Peyer's patch (tissue), 4 donors: ENCODE measurements around the gene AHDC1. TPM values are rescaled to one million over a fixed set of nuclear protein-coding genes. Genes with fewer than 3 reads are reported as not detected.
A peak's percentile ranks its signal among the peaks of the same experiment; 100 is the strongest.

Experiments used
- DNase-seq, 3 donors: peaks; one replicate each; pipeline ENCODE4 v3.0.0-alpha.2; 2017 to 2019
- H3K27ac ChIP-seq, 4 donors: fragments of 200-600 bp; sonication (generic); one replicate each; pipeline ENCODE4 v1.5.1; 2016 to 2019
- H3K27me3 ChIP-seq, 2 donors: fragments of 200-600 bp; sonication (generic); one replicate each; pipeline ENCODE4 v1.5.1; 2019
- H3K36me3 ChIP-seq, 3 donors: fragments of 200-600 bp; sonication (generic); one replicate each; pipeline ENCODE4 v1.5.1; 2016 to 2019
- H3K4me1 ChIP-seq, 4 donors: fragments of 200-600 bp; sonication (generic); one replicate each; pipeline ENCODE4 v1.5.1; 2016 to 2019
- H3K4me3 ChIP-seq, 4 donors: fragments of 200-600 bp; sonication (generic); 1 replicate in 3 of 4; 2 replicates in 1 of 4; pipeline ENCODE4 v1.5.1; 2016 to 2019; ENCODE audit warnings: mild to moderate bottlenecking in 1 of 4
- H3K9me3 ChIP-seq, 4 donors: fragments of 200-600 bp; sonication (generic); one replicate each; pipeline ENCODE4 v1.5.1; 2016 to 2019; ENCODE audit warnings: mild to moderate bottlenecking in 1 of 4
- POLR2A ChIP-seq, 2 donors: fragments of 450-650 bp; IDR thresholded peaks; one replicate each; pipeline ENCODE4 v1.5.1; 2017; ENCODE audit warnings: antibody characterized with exemption in 2 of 2, mild to moderate bottlenecking in 2 of 2, moderate library complexity in 2 of 2
- total RNA-seq, 4 donors: library from RNA; depleted of rRNA; stranded (reverse); fragments of >200 nt; gene quantifications; one replicate each; pipeline ENCODE4 v1.1.0, GENCODE V29; 2016
- TF ChIP-seq, protein P1 (sequence below), 6 experiments: fragments of 450-650 bp in 4 of 6; fragments of 200-600 bp in 2 of 6; sonication (generic) in 1 of 6; IDR thresholded peaks; one replicate each; pipeline ENCODE4 v1.5.1; 2017 to 2019; ENCODE audit warnings: antibody characterized with exemption in 6 of 6, mild to moderate bottlenecking in 3 of 6, moderate library complexity in 1 of 6

Gene AHDC1
- total RNA-seq, 4 donors from 2014 or later: 7.0 to 21.5 (median 12.0) TPM

DNA sequence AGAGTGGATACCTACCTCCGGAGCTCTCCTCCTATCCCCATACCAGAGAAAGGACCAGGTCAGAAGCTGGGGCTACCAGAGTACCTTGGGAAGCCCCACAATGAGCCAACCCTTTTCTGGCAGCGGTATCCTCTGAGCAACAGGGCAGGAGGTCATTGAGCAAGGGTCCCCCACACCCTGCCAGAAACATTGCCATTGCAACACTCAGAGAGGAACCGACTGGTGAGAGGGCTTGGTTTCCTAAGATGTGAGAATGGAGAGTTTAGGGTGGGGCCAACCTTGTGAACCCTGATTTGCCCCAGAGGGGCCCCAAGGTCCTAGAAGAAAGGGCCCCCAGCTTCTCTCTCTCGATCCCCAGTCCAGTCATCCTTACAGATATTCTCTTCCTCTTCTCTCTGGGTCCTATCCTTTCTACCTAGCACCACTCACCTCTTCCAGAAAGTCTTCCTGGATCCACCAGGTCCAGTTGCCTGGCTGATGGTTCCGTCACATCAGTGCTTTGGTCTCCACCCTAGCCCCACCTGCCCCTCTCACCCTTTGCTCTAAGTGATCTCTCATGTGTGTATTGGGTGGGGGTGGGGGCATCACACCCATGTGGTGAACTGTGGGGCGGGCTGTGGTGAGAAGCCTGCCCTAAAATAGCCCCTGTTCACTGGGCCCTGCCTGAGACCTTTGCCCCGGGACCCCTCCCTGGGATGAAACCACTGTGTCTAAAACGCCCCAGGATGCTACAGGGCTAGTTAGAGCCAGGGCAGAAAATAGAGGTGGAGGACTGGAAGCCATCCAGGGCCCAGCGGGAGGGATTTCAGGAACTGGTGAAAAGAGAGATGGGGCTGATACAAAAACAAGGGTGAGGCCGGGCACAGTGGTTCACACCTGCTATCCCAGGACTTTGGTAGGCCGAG lies 22.3 kb upstream of the AHDC1 start:
- H3K9me3 ChIP-seq: no peaks in the 10 kb centered on the region
- H3K36me3 ChIP-seq: no peaks in the 10 kb centered on the region
- DNase-seq: no peak
- peak overlapping the region in 2 of 4 donors; percentile 32 to 38 for H3K27ac ChIP-seq
- H3K4me3 ChIP-seq: no peak overlapping the region
- no peak for TF ChIP-seq POLR2A (IDR thresholded peaks at IDR 0.05)
- TF ChIP-seq, protein P1, sequence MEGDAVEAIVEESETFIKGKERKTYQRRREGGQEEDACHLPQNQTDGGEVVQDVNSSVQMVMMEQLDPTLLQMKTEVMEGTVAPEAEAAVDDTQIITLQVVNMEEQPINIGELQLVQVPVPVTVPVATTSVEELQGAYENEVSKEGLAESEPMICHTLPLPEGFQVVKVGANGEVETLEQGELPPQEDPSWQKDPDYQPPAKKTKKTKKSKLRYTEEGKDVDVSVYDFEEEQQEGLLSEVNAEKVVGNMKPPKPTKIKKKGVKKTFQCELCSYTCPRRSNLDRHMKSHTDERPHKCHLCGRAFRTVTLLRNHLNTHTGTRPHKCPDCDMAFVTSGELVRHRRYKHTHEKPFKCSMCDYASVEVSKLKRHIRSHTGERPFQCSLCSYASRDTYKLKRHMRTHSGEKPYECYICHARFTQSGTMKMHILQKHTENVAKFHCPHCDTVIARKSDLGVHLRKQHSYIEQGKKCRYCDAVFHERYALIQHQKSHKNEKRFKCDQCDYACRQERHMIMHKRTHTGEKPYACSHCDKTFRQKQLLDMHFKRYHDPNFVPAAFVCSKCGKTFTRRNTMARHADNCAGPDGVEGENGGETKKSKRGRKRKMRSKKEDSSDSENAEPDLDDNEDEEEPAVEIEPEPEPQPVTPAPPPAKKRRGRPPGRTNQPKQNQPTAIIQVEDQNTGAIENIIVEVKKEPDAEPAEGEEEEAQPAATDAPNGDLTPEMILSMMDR (IDR thresholded peaks at IDR 0.05): no peak
- peaks cover 0 to 19% (median 8%) of the 10 kb centered on the region in 4 donors for H3K4me1 ChIP-seq
- no peaks in the 10 kb centered on the region for H3K27me3 ChIP-seq

DNA sequence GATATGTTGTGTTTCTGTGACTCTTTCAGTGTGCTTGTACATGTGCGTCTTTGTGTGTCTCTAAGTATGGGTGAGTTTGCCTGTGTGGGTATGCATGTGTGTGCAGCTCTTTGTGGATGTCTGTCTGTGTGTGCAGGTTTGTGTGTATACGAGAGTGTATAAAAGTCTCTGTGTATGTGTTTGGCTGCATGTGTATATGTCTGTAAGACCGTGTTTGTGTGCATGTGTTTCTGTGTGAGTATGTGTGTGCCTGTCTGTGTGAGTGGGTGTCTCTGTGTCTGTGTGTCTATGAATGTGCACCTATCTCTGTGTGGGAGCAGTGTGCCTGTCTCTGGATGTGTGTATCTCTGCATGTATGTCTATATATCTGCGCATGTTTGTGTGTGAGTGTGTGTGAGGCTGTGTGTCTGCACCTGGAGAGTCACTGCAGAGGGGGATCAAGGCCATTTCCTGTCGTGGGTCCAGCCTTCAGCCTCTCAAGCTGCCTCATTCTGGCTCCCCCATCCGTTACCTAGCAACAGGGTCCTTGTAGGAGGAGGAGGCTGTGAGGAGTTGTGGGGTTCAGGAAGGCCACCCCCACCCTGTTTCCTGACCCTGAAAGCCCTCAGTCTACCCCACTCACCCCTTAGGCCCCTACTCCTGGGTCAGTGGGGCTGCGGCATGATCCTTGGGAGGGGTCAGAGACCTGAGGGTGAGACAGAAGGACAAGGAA lies 20.7 kb upstream of the AHDC1 start:
- Histone ChIP-seq H3K27me3 (no peaks in the 10 kb centered on the region), H3K4me1 (peaks cover 0 to 6% (median 3%) of the 10 kb centered on the region in 4 donors), H3K27ac (peak overlapping the region in 1 of 4 donors; percentile 38), H3K4me3 (no peak overlapping the region), H3K9me3 (no peaks in the 10 kb centered on the region), H3K36me3 (no peaks in the 10 kb centered on the region)
- no peak for DNase-seq
- TF ChIP-seq, protein P1 (IDR thresholded peaks at IDR 0.05): no peak

DNA sequence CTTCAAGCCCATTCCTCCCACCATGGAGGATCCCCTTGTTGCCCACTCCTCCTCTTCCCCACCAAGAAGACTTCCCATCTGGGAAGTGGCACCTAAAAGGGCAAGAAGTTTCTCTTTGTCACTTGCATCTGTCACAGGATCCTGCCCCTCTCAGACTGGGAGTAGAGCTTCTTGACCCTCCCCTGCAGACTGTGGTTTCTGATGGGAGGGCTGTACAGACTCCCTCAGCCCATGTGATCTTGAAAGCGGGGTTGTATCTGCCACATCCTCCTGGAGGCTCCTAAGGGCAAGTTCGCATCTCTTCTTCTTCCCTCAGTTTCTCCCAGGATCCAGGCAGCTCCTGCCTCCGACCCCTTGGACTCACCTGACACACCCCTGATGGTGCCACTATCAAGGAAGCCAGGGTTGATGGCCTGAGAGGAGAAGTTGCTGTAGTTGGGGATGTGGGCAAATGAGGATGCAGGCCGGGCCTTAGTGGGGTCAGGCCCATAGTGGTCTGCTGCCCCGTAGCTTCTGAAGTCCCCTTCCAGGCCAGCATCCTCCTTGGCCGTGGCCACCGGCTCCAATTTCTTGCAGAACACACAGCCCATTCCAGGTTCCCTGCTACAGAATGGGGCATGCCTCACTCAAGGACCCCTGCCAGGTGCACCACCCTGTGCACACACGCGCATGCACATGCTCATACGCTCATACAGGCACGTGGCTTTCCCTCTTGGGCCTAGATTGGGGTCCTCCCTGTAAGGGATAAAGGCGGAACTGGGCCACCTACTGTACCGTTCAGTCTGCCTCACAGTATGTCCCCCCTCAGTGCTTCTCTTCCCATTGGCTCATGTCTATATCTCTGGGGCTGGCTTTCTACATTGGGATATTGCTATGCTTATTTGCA lies 19.6 kb upstream of the AHDC1 start:
- no peaks in the 10 kb centered on the region for H3K9me3 ChIP-seq
- H3K4me1 ChIP-seq: peaks cover 0 to 6% (median 3%) of the 10 kb centered on the region in 4 donors
- no peaks in the 10 kb centered on the region for H3K27me3 ChIP-seq
- H3K27ac ChIP-seq: no peak overlapping the region
- no peak for DNase-seq
- H3K36me3 ChIP-seq: no peaks in the 10 kb centered on the region
- TF ChIP-seq, protein P1 (IDR thresholded peaks at IDR 0.05): no peak
- no peak overlapping the region for H3K4me3 ChIP-seq

DNA sequence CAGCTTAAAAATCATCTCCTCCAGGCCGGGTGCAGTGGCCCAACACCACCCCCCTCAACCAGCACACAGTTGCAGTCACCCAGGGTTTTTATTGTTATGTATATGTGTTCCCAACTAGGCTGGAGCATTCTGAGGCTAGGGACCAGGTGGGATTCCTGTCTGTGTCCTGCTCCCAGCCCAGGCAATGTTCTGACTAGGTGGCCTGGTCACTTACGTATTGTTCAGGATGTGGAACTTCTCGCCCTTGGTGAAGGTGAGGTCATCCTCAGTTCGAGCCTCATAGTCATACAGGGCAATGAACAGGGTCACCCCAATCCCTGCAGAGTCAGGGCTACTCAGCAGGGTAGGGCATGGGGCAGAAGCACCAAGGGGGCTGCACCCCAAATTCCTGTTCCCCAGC lies 18.9 kb upstream of the AHDC1 start:
- no peak for DNase-seq
- no peak for TF ChIP-seq POLR2A (IDR thresholded peaks at IDR 0.05)
- TF ChIP-seq, protein P1 (IDR thresholded peaks at IDR 0.05): no peak
- H3K27ac ChIP-seq: no peak overlapping the region

More for the DNA sequence above, 18.9 kb upstream of the AHDC1 start:
- Histone ChIP-seq H3K36me3 (no peaks in the 10 kb centered on the region), H3K27me3 (no peaks in the 10 kb centered on the region), H3K9me3 (no peaks in the 10 kb centered on the region), H3K4me3 (no peak overlapping the region), H3K4me1 (peaks cover 0 to 6% (median 4%) of the 10 kb centered on the region in 4 donors)
